ENCODE results near the gene TUBA3C.

Gene TUBA3C

DNA sequence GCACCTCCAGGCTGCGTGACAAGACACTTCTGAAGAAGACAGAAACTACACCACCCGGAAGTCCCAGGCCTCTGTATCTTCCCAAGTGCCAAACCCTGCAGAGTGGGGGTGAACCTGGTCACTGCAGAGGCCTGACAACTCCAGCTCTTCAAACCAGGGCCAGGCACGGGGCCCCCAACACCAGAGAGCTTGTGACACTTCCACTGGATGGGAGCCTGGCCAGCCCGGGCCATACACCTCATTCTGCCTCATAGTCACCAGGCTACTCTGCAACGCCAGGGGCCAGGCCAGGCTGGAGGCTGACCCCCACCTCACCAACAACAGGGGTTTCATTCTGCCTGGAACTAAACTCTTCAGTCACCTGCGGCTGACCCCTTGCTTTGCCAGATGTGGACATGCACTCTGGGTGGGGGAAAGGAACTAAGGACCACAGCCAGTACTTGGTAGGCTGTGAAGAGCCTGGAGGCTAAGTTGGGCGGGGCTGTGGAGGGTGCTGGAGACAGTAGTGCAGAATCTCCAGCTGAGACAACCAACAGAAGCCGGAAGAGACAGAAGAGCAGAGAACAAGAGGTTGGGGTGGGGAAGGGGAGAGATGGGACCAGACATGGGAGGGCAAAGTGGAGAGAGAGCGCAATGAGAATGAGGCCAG is 23.0 kb downstream of the TUBA3C start:
- H3K27ac ChIP-seq: no peak overlapping the region
- TF ChIP-seq, protein P1, sequence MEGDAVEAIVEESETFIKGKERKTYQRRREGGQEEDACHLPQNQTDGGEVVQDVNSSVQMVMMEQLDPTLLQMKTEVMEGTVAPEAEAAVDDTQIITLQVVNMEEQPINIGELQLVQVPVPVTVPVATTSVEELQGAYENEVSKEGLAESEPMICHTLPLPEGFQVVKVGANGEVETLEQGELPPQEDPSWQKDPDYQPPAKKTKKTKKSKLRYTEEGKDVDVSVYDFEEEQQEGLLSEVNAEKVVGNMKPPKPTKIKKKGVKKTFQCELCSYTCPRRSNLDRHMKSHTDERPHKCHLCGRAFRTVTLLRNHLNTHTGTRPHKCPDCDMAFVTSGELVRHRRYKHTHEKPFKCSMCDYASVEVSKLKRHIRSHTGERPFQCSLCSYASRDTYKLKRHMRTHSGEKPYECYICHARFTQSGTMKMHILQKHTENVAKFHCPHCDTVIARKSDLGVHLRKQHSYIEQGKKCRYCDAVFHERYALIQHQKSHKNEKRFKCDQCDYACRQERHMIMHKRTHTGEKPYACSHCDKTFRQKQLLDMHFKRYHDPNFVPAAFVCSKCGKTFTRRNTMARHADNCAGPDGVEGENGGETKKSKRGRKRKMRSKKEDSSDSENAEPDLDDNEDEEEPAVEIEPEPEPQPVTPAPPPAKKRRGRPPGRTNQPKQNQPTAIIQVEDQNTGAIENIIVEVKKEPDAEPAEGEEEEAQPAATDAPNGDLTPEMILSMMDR (conservative IDR thresholded peaks at IDR 0.05): no peak

DNA sequence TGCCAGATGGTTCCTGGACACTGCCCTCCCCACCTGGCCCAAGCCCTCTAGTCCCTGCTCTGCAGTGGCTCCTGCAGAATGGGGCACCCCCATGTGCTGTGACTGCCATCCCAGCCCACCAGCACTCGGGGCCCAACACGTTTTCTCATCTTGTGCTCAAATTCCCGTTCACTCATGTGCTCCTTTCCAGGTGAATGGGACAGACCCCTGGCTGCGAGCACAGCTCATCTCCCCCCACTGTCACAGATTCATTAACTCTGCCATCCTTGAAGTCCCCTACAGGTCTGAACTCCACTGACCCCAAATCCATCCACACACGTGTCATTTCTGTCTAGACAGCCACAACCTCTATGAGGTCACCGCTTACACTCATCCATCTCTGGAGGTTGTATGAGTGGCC is 23.6 kb downstream of the TUBA3C start:
- no peak overlapping the region for H3K27ac ChIP-seq
- TF ChIP-seq, protein P1 (conservative IDR thresholded peaks at IDR 0.05): no peak

DNA sequence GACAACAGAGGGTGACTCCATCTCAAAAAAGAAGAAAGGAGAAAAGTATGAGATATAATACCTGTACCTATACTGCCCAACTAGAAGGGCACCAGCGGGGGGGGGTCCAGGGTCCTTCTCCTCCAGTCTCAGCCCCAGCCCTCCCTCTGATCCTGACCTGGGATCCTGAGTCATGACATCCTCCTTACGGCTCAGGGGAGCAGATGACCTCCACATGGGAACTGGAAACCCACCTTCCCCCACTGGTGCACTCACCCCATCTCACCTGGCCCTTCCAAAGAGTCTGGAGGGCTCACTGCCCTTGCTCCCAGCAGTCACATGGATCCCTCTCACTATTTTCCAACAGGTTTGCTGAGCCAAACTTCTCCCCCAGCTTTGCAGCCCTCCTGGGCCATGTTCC is 24.2 kb downstream of the TUBA3C start:
- H3K27ac ChIP-seq: no peak overlapping the region
- TF ChIP-seq, protein P1 (conservative IDR thresholded peaks at IDR 0.05): no peak

DNA sequence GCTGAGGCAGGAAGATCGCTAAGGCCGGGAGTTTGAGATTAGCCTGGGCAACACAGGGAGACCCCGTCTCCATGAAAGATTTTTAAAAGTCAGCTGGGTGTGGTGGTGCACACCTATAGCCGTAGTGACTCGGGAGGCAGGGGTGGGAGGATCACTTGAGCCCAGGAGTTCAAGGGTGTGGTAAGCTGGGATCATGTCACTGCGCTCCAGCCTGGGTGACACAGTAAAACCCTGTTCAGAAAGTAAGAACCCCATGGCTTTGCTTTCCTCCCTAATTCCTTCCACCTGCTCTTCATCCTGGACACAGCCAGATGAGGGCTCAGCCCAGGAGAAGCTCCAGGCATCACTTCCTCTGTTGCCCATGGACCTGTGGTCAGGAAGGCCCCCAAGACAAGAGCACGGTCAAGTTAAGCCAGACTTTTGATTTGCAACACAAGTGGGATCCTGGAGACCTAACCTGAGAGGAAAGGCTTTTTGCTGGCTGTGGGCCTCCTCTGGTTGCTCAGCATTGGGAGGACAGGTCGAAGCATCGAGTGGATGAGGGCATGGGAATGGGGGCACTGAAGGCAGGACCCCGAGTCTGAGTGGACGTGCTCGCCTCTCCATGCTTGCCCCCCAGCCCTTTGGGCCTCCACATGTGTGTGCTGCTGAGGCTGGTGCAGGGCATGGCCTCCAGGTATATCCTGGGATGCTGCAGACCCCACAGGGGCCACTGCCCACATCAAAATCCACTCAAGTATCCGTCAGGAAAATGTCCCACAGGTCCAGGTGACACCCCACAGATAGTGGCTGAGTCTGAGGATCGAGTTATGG is 25.4 kb downstream of the TUBA3C start:
- no peak overlapping the region for H3K27ac ChIP-seq
- TF ChIP-seq, protein P1 (conservative IDR thresholded peaks at IDR 0.05): no peak

DNA sequence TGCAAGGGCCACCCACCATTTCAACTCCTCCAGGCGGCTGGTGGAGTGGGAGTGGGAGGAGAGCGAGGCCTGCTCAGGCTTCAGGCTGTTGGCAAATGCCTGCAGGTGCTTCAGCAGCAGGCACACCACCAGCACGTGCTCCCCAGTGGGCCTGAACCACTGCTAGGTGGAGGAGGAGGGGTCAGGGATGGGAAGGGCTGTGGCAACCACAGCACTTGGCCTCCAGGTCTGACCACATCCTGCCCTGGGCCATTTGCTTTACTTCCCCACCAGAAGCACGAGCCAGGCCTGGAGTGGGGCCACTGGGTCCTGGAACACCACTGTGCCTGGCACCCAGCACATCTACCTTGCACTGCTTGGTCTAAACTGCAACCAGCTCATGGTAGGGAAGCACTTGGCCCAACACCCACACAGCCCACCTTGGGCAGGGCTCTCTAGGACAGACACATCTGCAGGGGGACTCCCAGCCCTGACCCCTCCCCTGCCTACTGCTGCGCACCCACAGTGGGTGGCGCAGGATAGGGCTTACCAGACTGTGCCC is 26.2 kb downstream of the TUBA3C start:
- no peak overlapping the region for H3K27ac ChIP-seq
- TF ChIP-seq, protein P1 (conservative IDR thresholded peaks at IDR 0.05): no peak

DNA sequence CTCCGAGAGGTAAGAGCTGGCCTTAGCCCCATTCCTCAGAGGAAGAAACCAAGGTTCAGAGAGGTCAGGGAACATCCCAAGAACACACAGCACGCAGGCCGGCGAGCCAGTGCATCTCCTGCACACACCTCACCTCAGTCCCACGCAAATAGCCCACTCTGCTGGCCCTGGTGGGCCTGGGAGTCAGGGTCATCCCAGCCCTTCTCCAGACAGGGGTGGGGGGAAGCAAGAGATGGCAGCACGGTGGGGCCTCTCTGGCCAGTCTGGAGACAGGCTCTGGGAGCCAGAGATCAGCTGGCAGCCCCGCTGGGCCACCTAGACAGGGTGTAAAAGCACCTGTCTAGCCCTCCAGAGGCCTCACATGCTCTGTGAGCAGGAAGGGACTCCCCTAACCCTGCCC is 26.8 kb downstream of the TUBA3C start:
- H3K27ac ChIP-seq: no peak overlapping the region
- TF ChIP-seq, protein P1 (conservative IDR thresholded peaks at IDR 0.05): no peak

DNA sequence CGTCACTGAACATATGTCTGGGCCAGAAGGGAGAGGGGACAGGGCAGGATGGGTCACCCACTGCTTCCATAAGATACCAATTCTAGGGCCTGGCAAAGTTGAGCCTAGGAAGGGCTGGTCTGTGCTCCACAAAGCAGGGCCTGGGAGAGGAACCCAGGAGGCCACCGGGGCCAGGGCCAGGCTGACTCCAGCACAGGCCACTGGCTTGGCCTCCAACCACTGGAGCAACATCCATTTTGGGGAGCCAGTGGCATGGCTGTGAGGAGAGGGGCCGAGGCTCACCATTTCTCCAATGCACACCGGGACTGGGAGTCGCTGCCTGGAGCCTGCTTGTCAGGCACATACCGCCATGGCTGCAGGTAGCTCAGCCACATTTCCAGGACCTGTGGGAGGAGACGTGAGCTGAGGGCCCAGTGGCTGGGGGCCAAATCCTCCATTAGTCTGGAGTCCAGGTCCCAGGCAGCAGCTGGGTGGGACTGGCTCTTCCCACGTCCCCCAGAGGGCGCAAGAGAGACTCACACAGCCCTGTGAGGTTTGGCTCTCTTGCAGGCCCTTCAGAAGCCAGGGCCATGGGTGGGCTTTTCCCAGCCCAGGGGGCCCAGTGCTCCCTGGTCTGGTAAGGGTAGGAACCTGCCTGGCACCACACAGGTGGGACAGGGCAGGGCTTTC is 27.7 kb downstream of the TUBA3C start:
- no peak overlapping the region for H3K27ac ChIP-seq
- TF ChIP-seq, protein P1 (conservative IDR thresholded peaks at IDR 0.05): no peak; the same call in 1 of the 2 replicates

Measured in VCaP (cell line).